T-helper 1 cell treated with Interleukin-12 subunit alpha and Interleukin-12 subunit beta and Interleukin-4 antibody, amounts not matched to agents 30 μg/mL and 1 μg/mL, for 36 hours (primary cell): ENCODE measurements around the gene GSG1.

ENCODE experiments used
- H3K27ac Mint-ChIP-seq: one replicate; pipeline ENCODE4 v1.8.0; 2021; ENCODE audit warnings: mild to moderate bottlenecking, mixed read lengths
- H3K27me3 Mint-ChIP-seq: one replicate; pipeline ENCODE4 v1.8.0; 2021; ENCODE audit warnings: low read depth, mixed read lengths
- H3K36me3 Mint-ChIP-seq: one replicate; pipeline ENCODE4 v1.8.0; 2021; ENCODE audit warnings: low read depth, mixed read lengths
- H3K4me1 Mint-ChIP-seq: one replicate; pipeline ENCODE4 v1.8.0; 2021; ENCODE audit warnings: low read depth, mixed read lengths
- H3K4me3 Mint-ChIP-seq: one replicate; pipeline ENCODE4 v1.8.0; 2021; ENCODE audit warnings: mild to moderate bottlenecking, moderate library complexity, mixed read lengths
- H3K9me3 Mint-ChIP-seq: one replicate; pipeline ENCODE4 v1.8.0; 2021; ENCODE audit warnings: mixed read lengths

GSG1 gene

GRCh38 chr12:13128291-13128965 is 25.0 kb upstream of the GSG1 start:
- Mint-ChIP-seq H3K36me3 (no peaks in the 10 kb centered on the region), H3K4me1 (no peaks in the 10 kb centered on the region), H3K4me3 (no peak overlapping the region), H3K9me3 (no peaks in the 10 kb centered on the region), H3K27ac (no peak overlapping the region), H3K27me3 (peaks cover 19% of the 10 kb centered on the region)

GRCh38 chr12:13127444-13127843 is 24.0 kb upstream of the GSG1 start:
- H3K9me3 Mint-ChIP-seq: no peaks in the 10 kb centered on the region

GRCh38 chr12:13126494-13126893 is 23.0 kb upstream of the GSG1 start:
- Mint-ChIP-seq H3K27me3 (peaks cover 15% of the 10 kb centered on the region), H3K27ac (no peak overlapping the region), H3K36me3 (no peaks in the 10 kb centered on the region), H3K4me1 (no peaks in the 10 kb centered on the region), H3K4me3 (no peak overlapping the region), H3K9me3 (no peaks in the 10 kb centered on the region)

More at GRCh38 chr12:13127444-13127843, 24.0 kb upstream of the GSG1 start:
- Mint-ChIP-seq H3K4me1 (no peaks in the 10 kb centered on the region), H3K27ac (no peak overlapping the region), H3K4me3 (no peak overlapping the region), H3K27me3 (peaks cover 19% of the 10 kb centered on the region), H3K36me3 (no peaks in the 10 kb centered on the region)

- Mint-ChIP-seq H3K4me3 (no peak overlapping the region), H3K36me3 (no peaks in the 10 kb centered on the region), H3K4me1 (peaks cover 1% of the 10 kb centered on the region), H3K9me3 (no peaks in the 10 kb centered on the region), H3K27me3 (peaks cover 14% of the 10 kb centered on the region), H3K27ac (no peak overlapping the region)
Observed at GRCh38 chr12:13125996-13126395, 22.5 kb upstream of the GSG1 start.

- Mint-ChIP-seq H3K27ac (no peak overlapping the region), H3K36me3 (no peaks in the 10 kb centered on the region), H3K4me3 (no peak overlapping the region)
Observed at GRCh38 chr12:13124656-13125505, 21.4 kb upstream of the GSG1 start.

GRCh38 chr12:13121568-13121967 is 18.1 kb upstream of the GSG1 start:
- H3K4me1 Mint-ChIP-seq: peaks cover 2% of the 10 kb centered on the region
- no peaks in the 10 kb centered on the region for H3K9me3 Mint-ChIP-seq
- H3K27ac Mint-ChIP-seq: no peak overlapping the region
- no peak overlapping the region for H3K4me3 Mint-ChIP-seq
- no peaks in the 10 kb centered on the region for H3K36me3 Mint-ChIP-seq
- H3K27me3 Mint-ChIP-seq: peaks cover 7% of the 10 kb centered on the region

More at GRCh38 chr12:13124656-13125505, 21.4 kb upstream of the GSG1 start:
- Mint-ChIP-seq H3K4me1 (peaks cover 2% of the 10 kb centered on the region), H3K27me3 (peaks cover 8% of the 10 kb centered on the region), H3K9me3 (no peaks in the 10 kb centered on the region)

- peaks cover 2% of the 10 kb centered on the region for H3K4me1 Mint-ChIP-seq
- H3K4me3 Mint-ChIP-seq: no peak overlapping the region
- H3K9me3 Mint-ChIP-seq: no peaks in the 10 kb centered on the region
- no peak overlapping the region for H3K27ac Mint-ChIP-seq
- H3K27me3 Mint-ChIP-seq: peaks cover 11% of the 10 kb centered on the region
- no peaks in the 10 kb centered on the region for H3K36me3 Mint-ChIP-seq
Observed at GRCh38 chr12:13120413-13120812, 16.9 kb upstream of the GSG1 start.

- Mint-ChIP-seq H3K27ac (no peak overlapping the region), H3K36me3 (no peaks in the 10 kb centered on the region), H3K4me1 (peaks cover 2% of the 10 kb centered on the region), H3K9me3 (no peaks in the 10 kb centered on the region), H3K4me3 (no peak overlapping the region), H3K27me3 (peaks cover 8% of the 10 kb centered on the region)
Observed at GRCh38 chr12:13119826-13120225, 16.4 kb upstream of the GSG1 start.

- Mint-ChIP-seq H3K27me3 (peaks cover 22% of the 10 kb centered on the region), H3K9me3 (no peaks in the 10 kb centered on the region), H3K4me1 (peaks cover 2% of the 10 kb centered on the region), H3K4me3 (no peak overlapping the region), H3K27ac (no peak overlapping the region), H3K36me3 (no peaks in the 10 kb centered on the region)
Observed at GRCh38 chr12:13117029-13117428, 13.6 kb upstream of the GSG1 start.

GRCh38 chr12:13116259-13116658 is 12.8 kb upstream of the GSG1 start:
- Mint-ChIP-seq H3K36me3 (no peaks in the 10 kb centered on the region), H3K27me3 (peaks cover 22% of the 10 kb centered on the region), H3K4me1 (peaks cover 2% of the 10 kb centered on the region), H3K4me3 (no peak overlapping the region), H3K9me3 (no peaks in the 10 kb centered on the region), H3K27ac (no peak overlapping the region)

GRCh38 chr12:13114251-13115052 is 11.0 kb upstream of the GSG1 start:
- H3K4me1 Mint-ChIP-seq: no peaks in the 10 kb centered on the region
- H3K27me3 Mint-ChIP-seq: peaks cover 28% of the 10 kb centered on the region
- H3K9me3 Mint-ChIP-seq: no peaks in the 10 kb centered on the region
- H3K36me3 Mint-ChIP-seq: no peaks in the 10 kb centered on the region
- H3K27ac Mint-ChIP-seq: no peak overlapping the region
- no peak overlapping the region for H3K4me3 Mint-ChIP-seq

- no peak overlapping the region for H3K27ac Mint-ChIP-seq
- no peaks in the 10 kb centered on the region for H3K4me1 Mint-ChIP-seq
- H3K9me3 Mint-ChIP-seq: no peaks in the 10 kb centered on the region
- no peaks in the 10 kb centered on the region for H3K36me3 Mint-ChIP-seq
- H3K4me3 Mint-ChIP-seq: no peak overlapping the region
- H3K27me3 Mint-ChIP-seq: peaks cover 35% of the 10 kb centered on the region
Observed at GRCh38 chr12:13112968-13113367, 9.5 kb upstream of the GSG1 start.

GRCh38 chr12:13106666-13107065 is 3.2 kb upstream of the GSG1 start:
- no peak overlapping the region for H3K27ac Mint-ChIP-seq
- H3K36me3 Mint-ChIP-seq: no peaks in the 10 kb centered on the region
- peaks cover 2% of the 10 kb centered on the region for H3K4me1 Mint-ChIP-seq
- H3K27me3 Mint-ChIP-seq: peaks cover 22% of the 10 kb centered on the region
- H3K4me3 Mint-ChIP-seq: no peak overlapping the region
- H3K9me3 Mint-ChIP-seq: no peaks in the 10 kb centered on the region

GRCh38 chr12:13105781-13106180 is 2.3 kb upstream of the GSG1 start:
- Mint-ChIP-seq H3K4me1 (peaks cover 5% of the 10 kb centered on the region), H3K9me3 (no peaks in the 10 kb centered on the region), H3K27me3 (peaks cover 22% of the 10 kb centered on the region), H3K27ac (no peak overlapping the region), H3K36me3 (no peaks in the 10 kb centered on the region), H3K4me3 (no peak overlapping the region)
